GM18502 (cell line): ENCODE measurements around the gene MED13L.
"Not testable (repeated sequence)": the region's sequence is repeated elsewhere in the genome, so short reads cannot be mapped to it uniquely, and the experiment has no call there.

Experiments used
- ATAC-seq: cut with Tn5 transposase; IDR thresholded peaks from one replicate; pipeline ENCODE4 v1.9.1; 2021; ENCODE audit warnings: mild to moderate bottlenecking; ENCODE audit not compliant: unreplicated experiment, poor library complexity

The MED13L gene

DNA sequence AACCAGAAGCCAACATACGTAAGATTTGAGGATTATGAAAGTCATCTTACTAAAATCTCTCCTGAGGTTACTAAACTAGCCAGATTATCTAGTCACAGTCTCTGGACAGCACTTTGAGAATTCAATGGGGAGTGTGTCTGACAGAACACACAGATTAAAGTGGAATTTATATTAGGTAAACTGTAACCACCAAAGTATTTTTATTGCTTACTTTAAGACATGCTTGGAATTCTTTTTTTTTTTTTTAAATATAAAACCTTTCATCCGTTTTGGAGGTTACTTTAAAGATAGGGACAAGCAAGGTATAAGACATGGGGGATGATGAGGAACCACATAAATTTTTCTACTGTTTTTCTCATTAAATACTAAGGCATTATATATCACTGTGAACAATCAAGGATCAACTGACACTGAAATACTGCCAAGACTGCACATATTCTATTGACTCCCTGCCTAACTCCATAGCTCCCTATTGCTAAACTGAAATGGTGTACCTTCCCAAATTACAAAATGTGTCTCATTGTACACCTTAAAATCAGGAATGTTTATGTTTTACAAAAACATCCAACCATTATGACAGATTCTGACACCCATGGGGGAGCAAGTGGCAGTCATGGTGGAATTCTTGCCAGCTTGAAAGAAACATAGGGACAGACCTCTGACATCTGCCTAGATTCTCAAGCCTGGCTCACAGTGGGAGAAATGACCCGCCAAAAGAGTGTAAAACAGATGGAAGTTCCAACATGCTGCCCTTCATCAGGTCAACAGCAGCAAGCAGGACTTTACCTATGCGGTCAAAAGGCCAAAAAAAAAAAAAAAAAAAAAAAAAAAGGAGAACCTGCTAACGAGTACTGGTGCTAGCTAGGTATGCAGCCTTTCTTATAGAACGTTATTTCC is 239.3 kb downstream of the MED13L start:
- no peak for ATAC-seq

DNA sequence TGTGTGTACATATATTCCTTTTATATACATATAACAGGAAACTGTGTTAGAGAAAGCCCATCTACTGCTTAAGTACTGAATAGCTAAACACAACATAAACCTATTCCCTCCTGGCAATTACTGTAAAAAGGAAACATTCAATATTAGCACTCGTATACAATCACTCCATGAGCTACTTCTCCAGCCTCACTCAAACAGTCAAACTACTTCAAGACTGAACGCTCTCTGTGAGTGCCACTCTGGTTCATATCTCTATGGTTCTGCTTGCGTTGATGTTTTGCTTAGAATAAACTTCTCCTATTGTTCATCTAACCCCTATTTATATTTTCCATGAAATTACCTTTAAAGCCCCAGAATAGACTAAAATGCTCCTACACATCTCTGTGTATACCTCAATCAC is 243.7 kb downstream of the MED13L start:
- ATAC-seq, result no peak

DNA sequence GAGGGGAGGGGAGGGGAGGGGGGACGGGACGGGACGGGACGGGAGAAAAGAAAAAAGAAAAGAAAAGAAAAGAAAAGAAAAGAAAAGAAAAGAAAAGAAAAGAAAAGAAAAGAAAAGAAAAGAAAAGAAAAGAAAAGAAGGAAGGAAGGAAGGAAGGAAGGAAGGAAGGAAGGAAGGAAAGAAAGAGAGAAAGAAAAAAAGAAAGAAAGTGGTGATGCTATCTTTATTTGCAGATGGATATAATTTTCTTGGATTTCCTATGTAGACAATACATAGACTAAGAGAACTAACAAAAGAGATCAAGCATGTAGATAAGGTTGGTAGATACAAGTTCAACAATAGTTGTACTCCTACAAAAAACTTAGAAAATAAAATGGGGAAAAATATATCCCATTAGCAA is 245.9 kb downstream of the MED13L start:
- not testable (repeated sequence) for ATAC-seq

DNA sequence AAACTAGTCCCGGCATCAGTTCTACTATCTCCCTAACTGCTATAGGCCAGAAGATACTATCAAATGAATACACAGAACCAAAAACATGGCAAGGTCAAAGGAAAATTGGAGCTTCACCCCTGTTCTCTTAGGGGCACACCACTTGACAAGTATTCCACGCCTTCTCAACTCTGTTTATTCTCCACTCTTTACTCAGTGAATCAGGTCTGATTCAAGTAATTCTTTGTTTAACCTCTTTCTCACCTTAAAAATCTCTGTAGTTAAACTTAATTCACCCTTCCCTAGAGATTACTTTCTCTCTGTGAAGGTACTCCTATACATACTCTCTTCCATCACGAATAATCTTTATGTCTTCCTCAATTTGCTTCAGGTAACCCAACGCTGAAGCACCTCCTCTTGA is 248.9 kb downstream of the MED13L start:
- no peak for ATAC-seq

DNA sequence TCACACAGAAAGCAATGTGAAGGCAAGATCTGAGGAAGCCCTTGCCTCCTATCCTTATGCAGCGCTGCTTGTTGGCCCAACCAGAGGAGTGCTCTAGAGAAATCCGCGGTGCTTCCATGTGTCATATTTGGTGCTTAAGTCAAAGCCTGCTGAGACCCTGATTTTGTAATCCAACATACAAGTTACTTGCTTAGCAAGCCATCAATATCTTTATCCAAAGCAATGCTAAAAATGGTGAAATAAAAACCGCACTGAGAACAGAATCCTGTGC is 250.0 kb downstream of the MED13L start:
- ATAC-seq, result no peak

DNA sequence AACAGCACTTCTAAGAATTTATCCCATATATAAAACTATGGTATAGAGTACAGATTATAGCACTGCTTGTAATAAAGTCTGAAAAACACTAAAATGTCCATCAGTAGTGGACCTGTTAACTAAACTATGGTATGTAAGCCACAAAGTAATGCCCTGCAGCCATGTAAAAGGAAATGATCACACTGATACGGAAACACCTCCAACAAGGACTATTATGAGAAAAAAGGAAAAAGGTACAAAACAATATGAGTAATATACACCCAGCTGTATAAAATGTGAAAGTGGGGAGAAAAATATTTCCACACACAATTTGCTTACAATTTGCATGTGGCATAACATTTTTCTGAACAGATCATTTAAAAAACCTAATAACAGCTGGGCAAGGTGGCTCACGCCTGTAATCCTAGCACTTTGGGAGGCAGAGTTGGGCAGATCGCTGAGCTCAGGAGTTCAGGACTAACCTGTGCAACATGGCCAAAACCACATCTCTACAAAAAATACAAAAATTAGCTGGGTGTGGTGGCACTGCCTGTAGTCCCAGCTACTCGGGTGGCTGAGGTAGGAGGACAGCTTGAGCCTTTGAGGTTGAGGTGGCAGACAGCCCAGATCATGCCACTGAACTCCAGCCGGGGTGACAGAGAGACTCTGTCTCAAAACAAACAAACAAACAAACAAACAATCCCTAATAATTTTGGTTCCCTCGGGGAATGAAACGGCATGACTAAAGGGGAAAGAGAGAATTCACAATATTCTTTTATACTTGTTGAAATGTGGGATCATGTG is 250.5 kb downstream of the MED13L start:
- no peak for ATAC-seq

DNA sequence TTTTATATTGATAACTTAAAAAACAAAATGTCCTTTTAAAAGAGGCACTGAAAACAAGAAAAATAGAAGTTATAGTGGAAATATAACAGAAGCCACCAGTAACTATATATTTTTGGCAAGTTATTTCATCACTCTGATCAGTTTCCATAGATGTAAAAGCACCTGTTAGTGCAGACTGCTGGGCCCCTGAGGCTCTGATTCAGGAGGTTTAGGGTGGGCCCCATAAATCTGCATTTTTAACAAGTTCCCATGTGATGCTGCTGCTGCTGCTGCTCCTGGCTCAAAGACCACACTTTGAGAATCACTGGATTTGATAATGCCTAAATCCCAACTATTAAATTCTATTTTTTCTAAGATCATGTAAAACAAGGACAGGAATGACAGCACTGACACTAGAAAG is 251.1 kb downstream of the MED13L start:
- no peak for ATAC-seq

DNA sequence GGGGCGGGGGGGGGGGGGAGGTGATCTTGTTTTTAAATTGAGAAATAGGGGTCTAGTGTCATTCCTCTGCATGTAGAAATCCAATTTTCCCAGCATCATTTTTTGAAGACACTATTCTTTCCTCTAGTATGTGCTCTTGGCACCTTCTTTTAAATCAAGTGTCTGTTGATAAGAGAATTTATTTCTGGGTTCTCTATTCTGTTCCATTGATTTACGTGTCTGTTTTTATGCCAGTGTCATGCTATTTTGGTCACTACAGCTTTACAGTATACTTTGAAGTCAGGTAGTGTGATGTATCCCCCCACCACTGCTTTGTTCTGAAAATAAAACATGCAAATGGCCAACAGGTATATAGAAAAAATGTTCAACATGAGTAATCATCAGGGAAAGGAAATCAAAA is 252.7 kb downstream of the MED13L start:
- ATAC-seq, result no peak

DNA sequence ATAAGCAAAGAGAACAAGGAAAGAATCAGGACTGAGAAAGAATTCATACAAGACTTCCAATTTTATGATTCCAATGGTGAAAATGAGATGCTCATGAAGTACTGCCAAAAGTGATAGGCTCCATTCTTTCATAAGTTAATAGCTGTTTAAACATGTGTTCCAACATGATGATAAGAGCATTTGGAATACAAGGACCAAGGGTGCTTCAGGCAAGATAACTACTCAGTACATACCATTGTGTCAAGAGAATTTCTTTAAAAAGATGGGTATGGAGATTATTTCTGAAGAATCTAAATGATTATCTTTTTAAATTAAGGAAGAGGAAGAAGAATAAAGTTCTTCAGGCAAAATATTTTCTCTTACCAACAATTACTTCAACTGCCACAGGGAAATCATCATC is 258.1 kb downstream of the MED13L start:
- ATAC-seq, result no peak

DNA sequence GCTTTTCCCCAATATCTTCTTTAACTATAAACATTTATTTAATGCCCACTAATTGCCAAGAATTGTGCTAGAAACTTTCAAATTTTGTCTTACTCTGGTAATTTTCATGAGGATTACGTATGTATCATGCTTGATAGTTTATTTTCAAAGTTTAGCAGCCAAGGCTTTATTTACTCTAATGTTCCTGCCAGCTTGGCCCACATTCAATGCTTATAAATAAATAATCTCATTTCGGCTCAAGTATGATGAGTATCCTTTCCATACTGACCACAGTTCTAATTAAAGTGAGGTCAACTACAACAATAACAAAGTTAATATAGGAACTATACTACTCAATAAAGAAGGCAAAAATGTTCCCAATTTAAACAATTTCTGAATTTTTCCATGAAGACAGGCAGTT is 259.2 kb downstream of the MED13L start:
- ATAC-seq, result no peak

DNA sequence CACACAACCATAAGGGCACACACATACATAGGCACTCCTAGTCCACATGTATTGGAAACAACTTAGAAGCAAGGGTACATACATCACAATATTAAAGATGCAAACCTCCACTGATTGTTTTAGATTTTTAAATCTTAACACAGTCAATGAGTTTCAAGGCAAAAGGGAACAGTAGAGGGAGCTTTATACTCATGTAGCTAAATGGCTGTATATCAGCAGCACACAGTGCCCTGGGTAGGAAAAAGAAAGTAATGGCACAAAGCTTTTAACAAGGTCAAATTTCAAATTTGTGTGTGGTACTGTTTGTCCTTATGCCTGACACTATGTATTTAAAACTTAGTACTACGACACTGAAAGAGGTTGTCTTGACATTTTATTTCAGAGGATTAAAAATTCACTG is 262.0 kb downstream of the MED13L start:
- ATAC-seq, result no peak

DNA sequence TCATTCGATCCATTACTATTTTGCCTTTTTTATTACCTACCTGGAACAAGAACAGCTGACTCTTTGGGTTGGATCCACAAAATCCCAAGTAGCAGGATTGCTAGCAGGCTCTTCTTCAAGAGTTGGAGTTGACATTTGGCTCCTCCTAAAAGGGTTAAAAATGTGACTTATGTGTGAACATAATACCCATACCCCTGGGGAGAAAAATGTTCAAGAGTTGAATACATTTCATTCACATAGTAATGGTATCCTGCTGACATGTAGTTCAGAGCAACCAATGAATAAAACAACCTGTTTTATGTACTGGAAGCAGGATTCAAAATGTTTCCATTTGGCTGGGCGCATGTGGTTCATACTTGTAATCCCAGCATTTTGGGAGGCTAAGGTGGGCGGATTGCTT is 264.7 kb downstream of the MED13L start:
- no peak for ATAC-seq

DNA sequence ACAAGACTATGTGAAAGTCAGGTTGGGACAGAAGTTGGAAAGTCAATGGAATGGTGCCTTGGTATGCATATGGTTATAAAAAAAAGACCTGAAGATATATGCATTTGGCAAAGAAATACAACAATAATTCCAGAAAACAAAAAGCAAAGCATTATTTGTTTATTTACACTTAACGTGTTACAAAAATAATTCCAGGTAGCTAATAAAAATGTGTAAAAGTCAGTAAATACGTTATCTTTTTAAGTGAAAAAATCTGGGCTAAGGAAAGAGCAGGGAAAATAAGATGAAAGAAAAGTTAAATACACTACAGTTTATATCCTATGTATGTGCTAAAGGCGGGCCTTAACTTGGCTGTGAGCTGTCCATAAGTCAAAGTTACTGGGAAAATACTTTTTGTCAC is 266.3 kb downstream of the MED13L start:
- ATAC-seq, result no peak

DNA sequence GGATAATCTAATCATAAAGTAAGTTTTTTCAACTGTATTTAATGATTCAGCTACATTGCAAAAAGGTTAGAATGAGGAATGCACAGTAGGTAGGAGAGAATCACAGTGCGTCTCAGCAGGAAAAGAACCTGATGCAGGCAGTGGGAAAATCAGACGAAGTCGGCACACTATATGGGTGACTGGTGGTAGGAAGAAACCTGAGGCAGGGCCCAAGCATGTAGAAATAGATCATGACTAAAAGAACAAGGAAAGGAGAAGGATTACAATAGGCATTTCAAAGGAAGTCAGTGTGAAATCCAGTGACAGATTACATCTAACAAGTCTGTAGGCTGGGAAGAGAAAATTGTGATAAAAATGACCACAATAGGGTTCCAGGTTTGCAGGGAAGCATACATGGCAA is 267.0 kb downstream of the MED13L start:
- no peak for ATAC-seq

DNA sequence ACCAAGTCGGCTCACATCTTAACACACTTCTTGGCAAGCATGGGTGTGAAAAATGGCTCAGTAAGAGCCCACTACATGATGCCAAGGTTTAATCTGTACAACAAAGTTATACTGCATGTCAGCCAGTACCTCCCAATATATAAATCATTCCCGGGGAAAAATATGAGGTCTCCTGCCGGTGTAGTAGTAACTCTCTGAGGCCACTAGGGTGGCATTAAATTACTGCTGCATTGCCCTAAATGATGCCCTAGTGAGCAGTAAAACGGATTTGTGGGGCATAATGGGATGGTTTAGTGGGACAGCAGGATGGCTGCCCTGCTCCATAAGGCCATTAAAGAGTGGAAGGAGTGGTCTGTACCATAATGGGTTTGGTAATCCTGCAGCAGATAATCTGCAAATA is 267.7 kb downstream of the MED13L start:
- no peak for ATAC-seq

DNA sequence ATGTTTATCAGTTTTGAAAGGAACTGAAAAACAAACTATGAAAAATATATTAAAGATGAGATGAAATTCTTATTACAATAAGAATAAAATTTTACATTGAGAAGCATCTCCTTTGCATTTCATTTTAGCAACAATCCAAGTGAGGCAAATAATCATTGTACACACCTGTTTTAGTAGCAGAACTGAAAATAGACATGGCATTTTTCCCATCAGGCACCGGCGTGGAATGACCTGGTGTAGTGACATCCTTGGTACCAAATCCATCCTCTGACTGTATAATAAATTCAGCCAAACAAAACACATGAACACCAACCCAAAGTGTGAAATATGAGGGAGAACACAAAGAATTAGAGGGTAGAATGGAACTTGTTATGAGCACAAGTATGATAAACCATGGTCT is 271.4 kb downstream of the MED13L start:
- no peak for ATAC-seq

DNA sequence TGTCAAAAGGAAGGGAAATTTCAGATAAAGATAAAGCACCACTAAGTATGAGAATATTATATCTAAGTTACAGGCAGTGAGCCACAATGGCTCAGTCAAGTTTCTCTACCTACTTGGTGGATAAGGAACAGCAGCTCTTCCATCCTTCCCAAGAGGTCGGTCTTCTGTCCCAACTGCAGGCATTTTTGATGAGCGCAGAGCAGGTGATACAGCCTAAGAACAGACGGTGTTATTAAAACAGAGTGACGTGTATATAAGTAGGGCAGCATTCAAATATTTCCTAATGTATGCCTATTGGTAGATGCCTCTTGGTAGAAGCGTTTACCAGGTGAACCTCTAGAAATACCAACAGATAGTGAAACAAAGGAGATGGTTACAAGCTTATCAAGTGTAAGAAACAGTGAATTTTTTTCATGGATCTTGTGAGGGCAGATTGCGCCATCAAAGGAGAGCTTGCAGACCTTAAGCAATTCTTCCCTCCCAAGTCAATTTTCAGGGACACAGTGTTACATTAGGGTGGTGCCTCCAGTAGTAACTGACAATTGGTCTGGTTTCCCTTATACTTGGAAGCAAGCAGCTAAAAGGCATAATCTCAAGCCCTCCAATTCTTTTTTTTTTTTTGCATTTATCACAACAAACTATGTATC is 274.5 kb downstream of the MED13L start:
- no peak for ATAC-seq

DNA sequence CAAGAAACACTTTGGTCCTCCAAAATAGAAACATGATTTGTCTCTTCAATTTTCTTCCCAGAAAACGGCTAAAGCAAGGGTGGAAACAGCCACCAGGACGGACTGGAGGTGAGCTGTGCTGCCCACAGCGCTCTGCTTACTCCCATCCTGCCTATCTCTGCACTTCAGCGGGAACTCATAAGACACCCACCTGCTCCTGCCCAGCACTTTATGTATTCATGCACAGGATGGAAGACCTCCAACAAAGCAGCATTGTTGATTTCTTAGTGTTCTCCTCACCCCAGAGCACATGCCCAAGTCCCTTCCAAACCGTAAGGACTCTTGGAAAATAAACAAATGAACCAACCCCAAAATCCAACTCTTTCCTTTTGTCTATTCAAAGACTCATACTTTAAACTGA is 277.2 kb downstream of the MED13L start:
- no peak for ATAC-seq

DNA sequence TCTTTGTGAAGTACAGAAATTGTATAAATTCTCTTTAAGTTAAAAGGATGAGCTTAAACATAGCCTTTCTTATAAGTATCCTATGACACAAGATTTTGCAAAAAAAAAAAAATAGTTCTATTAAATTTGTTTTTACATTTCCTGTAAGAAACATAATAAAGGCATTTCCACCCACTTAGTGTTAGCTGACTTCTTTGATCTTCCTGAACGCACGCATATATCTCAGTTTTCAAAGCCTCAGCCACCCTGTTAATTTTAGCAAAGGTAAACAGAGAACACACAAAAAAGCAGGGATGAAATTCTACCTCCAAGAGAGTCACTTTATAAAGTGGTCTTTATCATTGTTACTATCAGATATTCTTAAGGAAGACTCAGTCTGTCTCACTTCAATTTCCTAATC is 277.9 kb downstream of the MED13L start:
- ATAC-seq, result no peak

DNA sequence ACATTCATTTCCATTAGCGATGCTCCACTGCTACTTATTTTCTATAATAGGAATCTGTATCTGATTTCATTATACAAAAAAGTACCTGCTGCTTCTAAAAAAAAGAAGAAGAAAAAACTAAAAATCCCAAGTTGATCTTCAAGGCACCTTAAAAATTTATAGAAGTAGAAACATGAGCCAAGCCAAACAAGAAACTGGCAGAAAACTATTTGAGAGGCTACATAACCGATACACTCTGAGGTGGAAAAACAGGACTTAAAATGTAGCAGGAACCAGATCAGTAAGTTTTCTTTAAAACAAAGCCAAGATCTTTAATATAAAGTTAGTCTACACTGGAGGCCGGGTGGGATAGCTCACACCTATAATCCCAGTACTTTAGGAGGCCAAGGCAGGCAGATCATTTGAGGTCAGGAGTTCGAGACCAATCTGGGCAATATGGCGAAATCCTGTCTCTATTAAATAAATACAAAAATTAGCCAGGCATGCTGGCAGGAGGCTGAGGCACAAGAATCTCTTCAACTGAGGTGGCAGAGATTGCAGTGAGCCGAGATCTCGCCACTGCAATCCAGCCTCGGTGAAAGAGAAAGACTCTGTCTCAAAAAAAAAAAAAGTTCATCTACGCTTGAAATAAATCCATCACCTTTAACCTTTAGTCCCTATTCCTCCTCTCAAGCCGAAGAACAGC is 278.6 kb downstream of the MED13L start:
- no peak for ATAC-seq

DNA sequence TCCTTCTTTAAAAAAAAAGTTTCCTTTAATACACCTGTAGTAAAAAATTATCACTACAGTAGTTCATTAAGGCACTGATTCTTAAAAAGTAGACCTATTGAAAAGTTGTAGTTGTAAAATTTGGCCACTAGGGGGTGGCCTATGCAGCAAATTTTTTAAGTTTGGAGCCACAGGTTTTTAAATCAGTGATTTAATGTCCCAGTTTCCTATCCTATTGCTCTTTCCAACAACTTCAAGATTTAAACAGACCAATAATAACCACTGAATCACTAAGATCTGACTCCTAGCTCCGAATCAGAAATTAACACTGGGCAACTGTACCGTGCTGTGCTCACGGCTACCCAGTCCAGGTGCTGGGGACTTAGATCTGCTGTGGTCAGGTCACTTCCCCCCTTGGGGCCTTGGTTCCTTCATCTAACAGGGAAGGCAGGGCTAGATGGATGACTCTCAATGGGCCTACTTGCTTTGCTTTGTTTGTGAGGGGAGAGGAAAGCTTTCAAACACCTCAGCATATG is 279.3 kb downstream of the MED13L start:
- ATAC-seq, result no peak
